Measurements from ENCODE around the gene RTN4R.

The RTN4R gene

GRCh38 chr22:20254975-20255946, 12.9 kb downstream of the RTN4R start:
- DNase-seq = no peak

- no peak for DNase-seq
These were observed 15.0 kb downstream of the RTN4R start for GRCh38 chr22:20253161-20253560.

- no peak for DNase-seq
These were observed 16.1 kb downstream of the RTN4R start for GRCh38 chr22:20251981-20252380.

- DNase-seq = no peak
These were observed 16.6 kb downstream of the RTN4R start for GRCh38 chr22:20251491-20251890.

GRCh38 chr22:20249797-20250354, 18.2 kb downstream of the RTN4R start:
- DNase-seq = no peak

GRCh38 chr22:20248461-20248978, 19.6 kb downstream of the RTN4R start:
- DNase-seq = no peak

- no peak for DNase-seq
These were observed 20.4 kb downstream of the RTN4R start for GRCh38 chr22:20247608-20248171.

- no peak for DNase-seq
These were observed 21.1 kb downstream of the RTN4R start for GRCh38 chr22:20247010-20247505.

GRCh38 chr22:20246368-20247009, 21.6 kb downstream of the RTN4R start:
- no peak for DNase-seq

- DNase-seq = no peak
These were observed 22.3 kb downstream of the RTN4R start for GRCh38 chr22:20245577-20246367.

- peak; percentile 65 for DNase-seq
These were observed 23.2 kb downstream of the RTN4R start for GRCh38 chr22:20244691-20245576.

- no peak for DNase-seq
These were observed 23.9 kb downstream of the RTN4R start for GRCh38 chr22:20244250-20244648.

GRCh38 chr22:20243537-20244249, 24.4 kb downstream of the RTN4R start:
- peak; percentile 61 for DNase-seq

- DNase-seq = no peak
These were observed 25.0 kb downstream of the RTN4R start for GRCh38 chr22:20243176-20243536.

GRCh38 chr22:20242393-20243175, 25.5 kb downstream of the RTN4R start:
- DNase-seq = peak; percentile 30

GRCh38 chr22:20241579-20242392, 26.3 kb downstream of the RTN4R start:
- DNase-seq = no peak

GRCh38 chr22:20240900-20241299, 27.2 kb downstream of the RTN4R start:
- no peak for DNase-seq

GRCh38 chr22:20240447-20240764, 27.7 kb downstream of the RTN4R start:
- DNase-seq = no peak
